Gastroesophageal sphincter (tissue), 4 donors: ENCODE data around the gene UPP1. TPM values are rescaled to one million over a fixed set of nuclear protein-coding genes. Genes with fewer than 3 reads are reported as not detected.

Source experiments
- ATAC-seq: fragments of 150-250 bp; one replicate; pipeline ENCODE4 v1.9.1; 2016; ENCODE audit warnings: mild to moderate bottlenecking, moderate library complexity
- H3K27ac ChIP-seq, 4 donors: fragments of 200-600 bp; sonication (generic) in 3 of 4; 1 replicate in 3 of 4; 2 replicates in 1 of 4; pipeline ENCODE4 v1.5.1; 2016 to 2019
- H3K27me3 ChIP-seq: fragments of 200-600 bp; sonication (generic); one replicate; pipeline ENCODE4 v1.5.1; 2019
- H3K36me3 ChIP-seq, 2 donors: fragments of 200-600 bp; sonication (generic); one replicate each; pipeline ENCODE4 v1.5.1; 2019; ENCODE audit warnings: control low read depth in 1 of 2
- H3K4me1 ChIP-seq, 3 donors: fragments of 200-600 bp; sonication (generic); 1 replicate in 2 of 3; 2 replicates in 1 of 3; pipeline ENCODE4 v1.5.1; 2016 to 2019; ENCODE audit warnings: control low read depth in 2 of 3
- H3K4me3 ChIP-seq, 2 donors: fragments of 200-600 bp; sonication (generic); one replicate each; pipeline ENCODE4 v1.5.1; 2019; ENCODE audit warnings: mild to moderate bottlenecking in 1 of 2, moderate library complexity in 1 of 2
- H3K9me3 ChIP-seq, 3 donors: fragments of 200-600 bp; sonication (generic); one replicate each; pipeline ENCODE4 v1.5.1; 2017 to 2019; ENCODE audit warnings: control low read depth in 2 of 3
- CTCF ChIP-seq, 4 experiments: fragments of 200-600 bp in 2 of 4; fragments of 450-650 bp in 2 of 4; sonication (generic) in 1 of 4; IDR thresholded peaks; one replicate each; pipeline ENCODE4 v1.5.1; 2017 to 2019; ENCODE audit warnings: antibody characterized with exemption in 4 of 4, mild to moderate bottlenecking in 2 of 4, moderate library complexity in 2 of 4
- EP300 ChIP-seq: sonication (generic); formaldehyde crosslinking; IDR thresholded peaks from one replicate; pipeline ENCODE4 v1.6.1; 2017; ENCODE audit warnings: antibody characterized with exemption, mild to moderate bottlenecking
- POLR2A ChIP-seq, 2 donors: fragments of 450-650 bp; IDR thresholded peaks; one replicate each; pipeline ENCODE4 v1.6.1; 2017; ENCODE audit warnings: antibody characterized with exemption in 2 of 2, mild to moderate bottlenecking in 2 of 2, moderate library complexity in 1 of 2
- POLR2AphosphoS5 ChIP-seq: sonication (generic); formaldehyde crosslinking; IDR thresholded peaks from one replicate; pipeline ENCODE4 v1.6.1; 2017; ENCODE audit warnings: antibody characterized with exemption
- whole genome bisulfite sequencing, 2 donors: methylation state at CpG; one replicate each; pipeline ENCODE4 v1.1.5; 2018; ENCODE audit warnings: low coverage in 1 of 2; 5-methylcytosine and 5-hydroxymethylcytosine counted together
- total RNA-seq, 4 donors: library from RNA; depleted of rRNA; stranded (reverse); fragments of >200 nt; gene quantifications; one replicate each; pipeline ENCODE4 v1.1.0, GENCODE V29; 2016

The UPP1 gene
- total RNA-seq, 4 donors from 2014 or later: 6.1 to 27.6 (median 12.0) TPM

GRCh38 chr7:48148311-48148710 lies 59.2 kb downstream of the UPP1 start:
- 86 to 92% methylated on average over 1 to 2 of the region's 2 CpGs for WGBS, 2 donors
- H3K36me3 ChIP-seq: no peaks in the 10 kb centered on the region
- ATAC-seq: no peak
- H3K27me3 ChIP-seq: peaks cover 9% of the 10 kb centered on the region
- no peak overlapping the region for H3K4me3 ChIP-seq
- H3K9me3 ChIP-seq: no peaks in the 10 kb centered on the region
- no peaks in the 10 kb centered on the region for H3K4me1 ChIP-seq
- H3K27ac ChIP-seq: no peak overlapping the region
- no peak for TF ChIP-seq CTCF (IDR thresholded peaks at IDR 0.05)
- TF ChIP-seq EP300: no peak

GRCh38 chr7:48149058-48149457 lies 60.0 kb downstream of the UPP1 start:
- no peak overlapping the region for H3K27ac ChIP-seq
- H3K4me1 ChIP-seq: no peaks in the 10 kb centered on the region
- no peaks in the 10 kb centered on the region for H3K36me3 ChIP-seq
- no peak for TF ChIP-seq CTCF (IDR thresholded peaks at IDR 0.05)
- no peak for TF ChIP-seq POLR2A (IDR thresholded peaks at IDR 0.05)
- TF ChIP-seq EP300: no peak
- no peak for TF ChIP-seq POLR2AphosphoS5
- no peaks in the 10 kb centered on the region for H3K9me3 ChIP-seq
- peaks cover 9% of the 10 kb centered on the region for H3K27me3 ChIP-seq
- H3K4me3 ChIP-seq: no peak overlapping the region
- ATAC-seq: no peak

GRCh38 chr7:48150086-48150485 lies 61.0 kb downstream of the UPP1 start:
- no peak for ATAC-seq
- Histone ChIP-seq H3K27ac (no peak overlapping the region), H3K9me3 (peaks cover 0 to 7% (median 0%) of the 10 kb centered on the region in 3 donors), H3K27me3 (peaks cover 9% of the 10 kb centered on the region), H3K4me1 (no peaks in the 10 kb centered on the region), H3K4me3 (no peak overlapping the region), H3K36me3 (no peaks in the 10 kb centered on the region)
- WGBS, 2 donors: 80% methylated on average over 3 of the region's 3 CpGs; no CpG with 5 or more reads in 1 of the 2 donors
- no peak for TF ChIP-seq CTCF (IDR thresholded peaks at IDR 0.05)
- no peak for TF ChIP-seq POLR2AphosphoS5
- no peak for TF ChIP-seq EP300
- no peak for TF ChIP-seq POLR2A (IDR thresholded peaks at IDR 0.05)

- 56 to 84% methylated on average over 3 to 7 of the region's 8 CpGs for WGBS, 2 donors
- Histone ChIP-seq H3K4me3 (no peak overlapping the region), H3K9me3 (peaks cover 0 to 9% (median 0%) of the 10 kb centered on the region in 3 donors), H3K27me3 (no peaks in the 10 kb centered on the region), H3K4me1 (no peaks in the 10 kb centered on the region), H3K36me3 (no peaks in the 10 kb centered on the region), H3K27ac (no peak overlapping the region)
- no peak for ATAC-seq
- TF ChIP-seq CTCF (IDR thresholded peaks at IDR 0.05): peak in 2 of 4 experiments; percentile 4 to 41
- TF ChIP-seq POLR2AphosphoS5: no peak
Observed at GRCh38 chr7:48154792-48155413, 65.8 kb downstream of the UPP1 start.

Other genes starting within 250 kb of the UPP1 start
- gene PKD1L1, start 140.8 kb upstream of the UPP1 start, total RNA-seq: 1 to 10 TPM in 1 of 4 donors, under 1 TPM in 3; 0.12 to 1.3 (median 0.45) TPM
- gene HUS1, start 109.7 kb upstream of the UPP1 start, total RNA-seq: 10 to 100 TPM; 13.7 to 32.7 (median 19.7) TPM
- gene SUN3, start 60.2 kb upstream of the UPP1 start, total RNA-seq: not detected
- gene C7orf57, start 53.7 kb upstream of the UPP1 start, total RNA-seq: not detected
- gene ABCA13, start 82.2 kb downstream of the UPP1 start, total RNA-seq: under 1 TPM in 3 of 4 donors, not detected in 1; under 0.01 to 0.54 (median 0.04) TPM